NK-92 (cell line): ENCODE data around the gene FNTB.

Source experiments
- DNase-seq: peaks from one replicate; lab custom pipeline; 2025; ENCODE audit not compliant: unreplicated experiment; lab: John Stamatoyannopoulos, UW

FNTB gene

GRCh38 chr14:64979336-64980074, 7.2 kb upstream of the FNTB start:
- no peak for DNase-seq

- no peak for DNase-seq
These were observed 3.0 kb upstream of the FNTB start for GRCh38 chr14:64983439-64984310.

GRCh38 chr14:64987438-64987767, 708 bp downstream of the FNTB start:
- DNase-seq, result no peak

DNA sequence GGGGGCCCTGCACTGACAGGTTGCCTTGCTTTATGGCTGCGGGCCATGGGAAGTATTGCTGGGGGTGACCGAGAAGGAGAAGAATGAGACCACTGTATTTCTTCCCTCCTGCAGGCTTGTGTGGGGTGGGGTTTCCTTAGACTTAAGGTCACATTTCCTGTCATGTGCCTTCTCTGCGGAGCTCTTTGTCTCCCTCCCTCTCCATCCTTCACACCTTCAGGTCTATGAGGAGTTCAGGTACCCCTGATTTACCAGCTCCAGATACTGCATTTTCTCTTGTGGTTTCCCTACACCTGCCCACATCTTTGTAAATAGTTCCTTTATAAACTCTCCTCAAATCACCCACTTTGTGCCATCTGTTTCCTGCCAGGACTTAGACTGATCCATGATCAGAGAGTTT, 3.6 kb downstream of the FNTB start:
- DNase-seq, result no peak

DNA sequence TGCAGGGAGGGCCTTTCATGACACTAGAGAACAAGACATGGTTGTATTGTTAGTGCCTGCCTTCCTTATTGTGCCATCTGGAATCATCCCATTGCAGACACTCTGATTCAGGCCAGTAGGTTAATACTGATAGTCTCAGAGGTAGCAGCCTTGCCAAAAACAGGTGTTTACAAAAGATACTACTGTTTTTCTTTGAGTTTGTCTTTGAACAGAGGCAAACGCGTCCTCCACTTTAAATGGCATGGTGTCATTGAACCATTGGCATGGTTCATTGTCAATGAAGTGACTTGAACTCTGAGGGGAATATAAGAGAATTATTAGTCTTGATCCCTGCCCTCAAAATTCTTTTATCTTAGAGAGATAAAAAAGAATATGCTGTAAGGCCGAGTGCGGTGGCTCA, 4.2 kb downstream of the FNTB start:
- no peak for DNase-seq

DNA sequence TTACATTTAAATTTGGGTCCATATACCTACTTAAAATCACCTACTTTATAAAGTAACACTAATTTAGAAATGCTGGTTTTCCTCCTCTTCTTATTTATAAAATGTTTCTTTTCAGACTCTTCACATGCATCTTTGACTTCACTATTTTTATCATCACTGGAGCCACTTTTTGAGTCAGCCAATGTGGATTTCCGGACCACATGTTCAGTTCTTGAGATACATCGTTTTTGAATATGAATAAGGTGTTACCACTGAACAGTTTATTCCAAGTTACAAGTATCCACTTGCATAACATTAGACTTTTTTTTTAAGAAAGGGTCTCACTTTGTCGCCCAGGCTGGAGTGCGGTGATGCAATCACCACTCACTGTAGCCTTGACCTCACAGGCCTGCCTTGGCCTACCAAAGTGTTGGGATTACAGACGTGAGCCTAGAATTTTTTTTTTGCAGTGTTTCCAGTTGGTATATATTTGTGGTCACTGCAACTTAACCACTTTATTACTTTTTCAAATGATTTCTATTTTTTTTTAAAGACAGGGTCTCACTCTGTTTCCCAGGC, 5.7 kb downstream of the FNTB start:
- DNase-seq, result no peak

DNA sequence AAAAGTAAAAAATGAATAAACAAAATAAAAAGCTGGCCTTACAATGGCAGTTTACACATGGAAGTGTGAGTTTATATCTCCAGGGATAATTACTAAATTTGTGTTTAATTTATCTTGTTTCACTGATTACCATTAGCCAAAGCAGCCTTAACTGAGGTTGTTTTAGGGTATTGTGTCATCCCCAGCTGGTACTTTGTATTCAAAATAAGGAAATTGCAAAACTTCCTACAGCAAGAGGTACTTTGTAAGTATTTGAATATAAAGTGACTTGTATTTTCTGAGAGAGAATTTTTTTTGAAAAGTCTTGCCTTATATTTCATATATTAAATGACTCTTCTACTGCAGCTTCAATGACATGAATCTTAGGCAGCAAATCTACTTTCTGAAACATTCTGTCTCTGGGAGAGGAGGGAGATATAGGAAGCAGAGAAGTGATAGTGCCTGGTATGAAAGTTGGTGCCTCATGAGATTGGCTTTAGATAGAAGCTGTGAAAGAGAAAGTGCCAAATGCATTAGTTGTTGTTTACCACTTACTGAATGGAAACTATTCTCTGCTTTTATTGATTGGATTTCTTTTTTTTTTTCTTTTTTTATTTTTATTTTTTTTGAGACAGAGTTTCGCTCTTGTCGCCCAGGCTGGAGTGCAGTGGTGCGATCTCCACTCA, 6.7 kb downstream of the FNTB start:
- no peak for DNase-seq

GRCh38 chr14:64994540-64994939, 7.8 kb downstream of the FNTB start:
- no peak for DNase-seq

- no peak for DNase-seq
These were observed 8.6 kb downstream of the FNTB start for GRCh38 chr14:64995291-64995690.

- DNase-seq, result no peak
These were observed 10.6 kb downstream of the FNTB start for GRCh38 chr14:64997108-64997794.

DNA sequence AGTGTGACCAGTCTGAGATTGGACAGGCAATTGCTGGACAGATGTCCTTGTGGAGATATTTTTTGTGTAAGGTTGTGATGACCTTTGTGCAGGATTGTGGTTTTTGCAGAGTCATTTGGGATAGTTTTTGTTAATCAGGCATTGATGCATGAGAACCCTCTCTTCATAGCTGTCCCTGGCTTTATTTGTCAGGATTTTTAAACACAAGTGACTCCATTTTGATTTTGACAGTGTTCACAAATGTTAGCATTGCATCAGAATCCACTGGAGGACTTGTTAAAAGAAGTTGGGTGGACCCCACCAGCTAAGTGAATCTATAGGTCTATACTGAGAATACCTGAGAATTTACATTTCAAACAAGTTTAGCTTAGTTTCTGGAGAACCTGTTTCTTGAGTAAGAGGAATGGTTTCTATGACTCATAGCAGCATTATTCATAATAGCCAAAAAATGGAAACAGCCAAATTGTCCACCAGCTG, 11.8 kb downstream of the FNTB start:
- DNase-seq, result no peak

DNA sequence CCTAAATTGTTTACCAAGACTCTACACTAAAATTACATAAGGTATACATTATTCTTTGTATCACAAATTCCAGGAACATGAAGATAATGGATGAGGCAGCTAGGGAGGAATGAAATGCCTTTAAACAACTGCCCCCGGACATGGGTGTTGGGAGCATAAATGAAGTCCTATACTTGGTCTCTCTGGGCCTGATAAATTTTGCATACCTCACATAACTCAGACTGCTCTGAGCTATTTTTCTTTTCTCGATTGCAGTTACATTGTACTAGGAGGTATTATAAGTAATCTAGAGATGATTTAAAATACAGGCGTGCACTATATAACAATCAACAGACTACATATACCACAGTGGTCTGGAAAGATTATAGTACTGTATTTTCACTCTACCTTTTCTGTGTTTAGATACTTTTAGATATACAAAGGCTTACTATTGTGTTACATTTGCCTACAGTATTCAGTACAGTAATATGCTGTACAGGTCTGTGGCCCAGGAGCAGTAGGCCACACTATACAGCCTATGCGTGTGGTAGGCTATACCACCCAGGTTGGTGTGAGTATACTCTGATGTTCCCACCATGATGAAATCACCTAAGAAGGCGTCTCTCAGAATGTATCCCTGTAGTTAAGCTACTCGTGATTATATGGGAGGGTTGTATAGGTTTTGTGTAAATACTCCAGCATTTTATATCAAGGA, 14.3 kb downstream of the FNTB start:
- no peak for DNase-seq

DNA sequence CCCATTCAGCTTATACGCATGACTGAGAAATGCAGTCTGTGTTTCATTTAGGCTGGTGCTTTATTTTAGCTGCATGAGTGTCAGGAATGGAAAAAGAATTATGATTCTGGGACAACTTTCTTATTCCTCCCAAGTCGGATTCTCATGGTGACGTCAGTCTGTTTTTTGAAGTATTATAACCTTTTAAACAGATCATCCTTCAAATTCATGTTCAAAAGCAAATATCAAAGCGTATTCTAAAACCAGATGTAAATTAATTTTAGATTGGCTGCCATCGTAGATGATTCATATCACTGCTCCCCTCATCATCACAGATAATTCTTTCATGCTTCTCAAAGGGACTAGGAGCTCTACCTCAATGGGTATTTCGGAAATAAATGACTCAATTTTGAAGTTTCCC, 15.0 kb downstream of the FNTB start:
- DNase-seq, result no peak

GRCh38 chr14:65002586-65003210, 16.0 kb downstream of the FNTB start:
- no peak for DNase-seq

DNA sequence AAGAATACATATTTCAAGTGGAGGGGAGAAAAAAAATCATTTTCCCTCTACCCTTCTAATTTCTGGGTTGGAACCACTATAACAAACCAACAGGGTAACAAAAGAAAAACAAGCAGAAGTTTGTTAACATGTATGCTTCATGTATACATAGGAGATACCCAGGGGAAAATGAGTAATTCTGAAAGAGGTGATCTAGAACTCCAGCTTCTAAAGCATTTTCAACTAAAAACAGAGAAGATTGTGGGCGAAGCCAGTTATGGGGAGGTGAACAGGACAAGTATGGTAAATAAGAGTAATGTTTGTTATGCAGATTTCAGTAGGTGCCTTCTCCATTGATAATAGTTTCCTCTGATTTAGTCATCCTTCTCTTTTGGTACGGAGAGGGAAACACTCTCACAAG, 16.7 kb downstream of the FNTB start:
- no peak for DNase-seq

GRCh38 chr14:65006261-65006721, 19.6 kb downstream of the FNTB start:
- DNase-seq, result no peak

DNA sequence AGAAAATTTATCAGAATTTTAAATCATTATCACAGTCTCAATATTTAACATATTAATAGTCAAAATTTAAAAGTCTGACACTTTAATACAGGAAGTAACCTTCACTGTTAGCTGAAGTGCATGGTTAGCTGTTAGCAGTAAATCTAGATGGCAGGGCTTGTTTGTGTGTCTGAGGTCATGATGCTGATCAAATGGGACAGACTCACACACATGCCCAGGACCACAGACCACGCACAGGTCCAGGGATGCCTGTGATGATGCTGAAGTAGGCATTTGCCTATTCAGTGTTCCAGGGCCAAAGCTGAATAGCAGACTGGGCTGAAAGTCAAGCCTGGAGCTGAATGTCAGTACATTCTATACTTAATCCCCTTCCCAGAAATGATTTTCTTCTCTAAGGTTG, 20.5 kb downstream of the FNTB start:
- DNase-seq, result no peak

GRCh38 chr14:65010211-65010931, 23.7 kb downstream of the FNTB start:
- DNase-seq, result no peak

DNA sequence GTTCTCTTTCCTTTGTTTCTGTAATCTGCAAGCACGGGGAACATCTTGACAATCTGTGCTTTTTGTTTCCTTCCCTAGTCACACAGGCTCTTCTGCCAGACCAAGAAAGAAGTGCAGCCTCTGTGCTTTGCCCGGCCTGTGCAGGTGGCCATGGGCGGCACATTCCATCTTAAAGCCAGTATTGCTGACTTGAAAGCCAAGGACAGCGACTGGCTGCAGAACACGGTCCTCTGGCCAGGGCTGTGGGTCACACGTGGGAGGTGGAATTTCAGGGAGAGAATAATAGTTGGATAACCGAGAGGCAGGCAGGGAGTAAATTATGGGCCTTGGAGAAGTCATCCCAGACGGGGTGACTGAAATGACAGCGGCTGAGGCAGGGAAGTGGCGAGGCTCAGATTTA, 24.8 kb downstream of the FNTB start:
- DNase-seq, result no peak
